Caco-2 (cell line): ENCODE results near the gene CERK. TPM values are rescaled to one million over a fixed set of nuclear protein-coding genes. Genes with fewer than 3 reads are reported as not detected.

Experiments used
- BruUV-seq: library from RNA; stranded (reverse); fragments of 400-500 nt; replicated peaks from 2 replicates; lab custom pipeline; 2021; lab: Mats Ljungman, UMichigan
- CTCF ChIA-PET: fragments of 300-600 bp; sonication (Branson Sonifier 250); formaldehyde crosslinking; loops from one replicate; lab custom pipeline; 2022; ENCODE audit warnings: antibody characterized with exemption; lab: Charles Lee
- POLR2A ChIA-PET: fragments of 300-600 bp; sonication (Branson Sonifier 250); formaldehyde crosslinking; loops from one replicate; lab custom pipeline; 2022; ENCODE audit warnings: antibody characterized with exemption; lab: Charles Lee
- DNase-seq, 2 experiments: peaks; one replicate each; pipeline versions ENCODE4 v3.0.0 to v3.0.0-alpha.2; 2020 to 2022
- H3K27me3 ChIP-seq: replicated peaks from 2 replicates; pipeline ENCODE4 v1.6.0; 2011; ENCODE audit warnings: low read length; ENCODE audit not compliant: control insufficient read depth, insufficient read depth
- H3K36me3 ChIP-seq: 2 replicates; pipeline ENCODE4 v1.5.1; 2011; ENCODE audit warnings: low read length; ENCODE audit not compliant: control insufficient read depth, insufficient read depth
- H3K4me1 ChIP-seq: fragments of 250-450 bp; sonication (Bioruptor Pico); 2 replicates; pipeline ENCODE4 v1.5.1; 2020; ENCODE audit warnings: mild to moderate bottlenecking
- H3K4me3 ChIP-seq: 2 replicates; pipeline ENCODE4 v1.5.1; 2011; ENCODE audit warnings: low read depth, mild to moderate bottlenecking, control low read depth, low read length
- H3K9me3 ChIP-seq: fragments of 250-450 bp; sonication (Bioruptor Pico); 2 replicates; pipeline ENCODE4 v1.5.1; 2020; ENCODE audit warnings: mild to moderate bottlenecking, moderate library complexity
- H3K27ac Mint-ChIP-seq: one replicate; pipeline ENCODE4 v1.8.0; 2022; ENCODE audit warnings: mixed read lengths; ENCODE audit not compliant: unreplicated experiment
- H3K27me3 Mint-ChIP-seq: one replicate; pipeline ENCODE4 v1.8.0; 2022; ENCODE audit warnings: mixed read lengths; ENCODE audit not compliant: insufficient read depth, unreplicated experiment
- H3K36me3 Mint-ChIP-seq: one replicate; pipeline ENCODE4 v1.8.0; 2022; ENCODE audit warnings: mild to moderate bottlenecking, mixed read lengths; ENCODE audit not compliant: insufficient read depth, unreplicated experiment
- H3K4me1 Mint-ChIP-seq: one replicate; pipeline ENCODE4 v1.8.0; 2022; ENCODE audit warnings: low read depth, mixed read lengths; ENCODE audit not compliant: unreplicated experiment
- H3K4me3 Mint-ChIP-seq: one replicate; pipeline ENCODE4 v1.8.0; 2022; ENCODE audit warnings: mild to moderate bottlenecking, moderate library complexity, mixed read lengths; ENCODE audit not compliant: unreplicated experiment
- H3K9me3 Mint-ChIP-seq: one replicate; pipeline ENCODE4 v1.8.0; 2022; ENCODE audit warnings: mixed read lengths; ENCODE audit not compliant: unreplicated experiment
- intact Hi-C: fragments of 100-400 bp; cut with micrococcal nuclease; formaldehyde crosslinking; loops from one replicate; pipeline ENCODE4 v1.10.0; 2022; ENCODE audit not compliant: unreplicated experiment
- total RNA-seq: library from RNA; stranded (reverse); gene quantifications from 2 replicates; pipeline ENCODE4 v1.2.3, GENCODE V29; 2022
- TF ChIP-seq, protein P1 (sequence below), 2 experiments: fragments of 200-600 bp in 1 of 2; IDR thresholded peaks; 1 replicate in 1 of 2; 2 replicates in 1 of 2; pipeline versions ENCODE4 v1.5.1 to v1.8.0; 2011 to 2022; ENCODE audit warnings: antibody characterized with exemption in 1 of 2, control low read depth in 1 of 2, inconsistent platforms in 1 of 2, low read depth in 1 of 2, low read length in 1 of 2, mild to moderate bottlenecking in 1 of 2, moderate library complexity in 1 of 2; ENCODE audit not compliant: insufficient read depth in 1 of 2, severe bottlenecking in 1 of 2, unreplicated experiment in 1 of 2

CERK gene
- total RNA-seq, 1 experiment from 2014 or later: 35.0 TPM

DNA sequence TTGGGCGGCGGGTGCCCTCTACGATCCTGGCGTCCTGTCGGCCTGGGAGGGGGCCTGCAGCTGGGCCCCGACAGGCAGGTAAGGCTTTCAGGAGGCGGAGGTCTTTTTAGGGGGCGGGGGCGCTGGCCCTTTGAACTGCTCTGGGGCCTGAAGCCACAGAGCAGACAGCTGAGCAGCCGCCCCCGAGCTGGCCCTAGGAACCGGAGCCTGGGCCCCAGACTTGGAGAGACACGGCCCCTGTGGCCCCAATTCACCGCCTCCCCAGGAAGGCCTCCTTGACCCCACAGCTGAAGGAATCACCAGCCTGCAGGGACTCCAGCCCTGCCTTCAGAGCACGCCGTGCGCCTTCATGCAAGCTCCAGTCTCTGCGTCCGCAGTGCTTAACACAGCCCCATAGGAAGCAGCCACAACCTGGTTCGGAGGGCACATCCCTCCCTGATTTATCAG lies 618 bp upstream of the CERK start:
- POLR2A ChIA-PET: interaction anchor here (0.6 to 1.5 kb wide), 3 partner anchors 21 to 55 kb away, joined by 3 to 5 read pairs (median 4); partner anchors contain the start of gene TBC1D22A
- H3K9me3 Mint-ChIP-seq: no peaks in the 10 kb centered on the region
- H3K4me1 Mint-ChIP-seq: peaks cover 34% of the 10 kb centered on the region
- Histone ChIP-seq H3K27me3 (no peaks in the 10 kb centered on the region), H3K4me3 (peak overlapping the region; percentile 67), H3K9me3 (peaks cover 6% of the 10 kb centered on the region; the same call in 1 of the 2 replicates), H3K36me3 (no peaks in the 10 kb centered on the region), H3K4me1 (peaks cover 30% of the 10 kb centered on the region)
- intact Hi-C loops: no loop called here
- peak overlapping the region; percentile 45 for H3K27ac Mint-ChIP-seq
- TF ChIP-seq, protein P1, sequence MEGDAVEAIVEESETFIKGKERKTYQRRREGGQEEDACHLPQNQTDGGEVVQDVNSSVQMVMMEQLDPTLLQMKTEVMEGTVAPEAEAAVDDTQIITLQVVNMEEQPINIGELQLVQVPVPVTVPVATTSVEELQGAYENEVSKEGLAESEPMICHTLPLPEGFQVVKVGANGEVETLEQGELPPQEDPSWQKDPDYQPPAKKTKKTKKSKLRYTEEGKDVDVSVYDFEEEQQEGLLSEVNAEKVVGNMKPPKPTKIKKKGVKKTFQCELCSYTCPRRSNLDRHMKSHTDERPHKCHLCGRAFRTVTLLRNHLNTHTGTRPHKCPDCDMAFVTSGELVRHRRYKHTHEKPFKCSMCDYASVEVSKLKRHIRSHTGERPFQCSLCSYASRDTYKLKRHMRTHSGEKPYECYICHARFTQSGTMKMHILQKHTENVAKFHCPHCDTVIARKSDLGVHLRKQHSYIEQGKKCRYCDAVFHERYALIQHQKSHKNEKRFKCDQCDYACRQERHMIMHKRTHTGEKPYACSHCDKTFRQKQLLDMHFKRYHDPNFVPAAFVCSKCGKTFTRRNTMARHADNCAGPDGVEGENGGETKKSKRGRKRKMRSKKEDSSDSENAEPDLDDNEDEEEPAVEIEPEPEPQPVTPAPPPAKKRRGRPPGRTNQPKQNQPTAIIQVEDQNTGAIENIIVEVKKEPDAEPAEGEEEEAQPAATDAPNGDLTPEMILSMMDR (IDR thresholded peaks at IDR 0.05; ENCODE audit: insufficient read depth in 1 of 2, low read depth in 1 of 2, low read length in 1 of 2, severe bottlenecking in 1 of 2, unreplicated experiment in 1 of 2): no peak
- TSS peak; percentile 66 for BruUV-seq
- no peaks in the 10 kb centered on the region for H3K27me3 Mint-ChIP-seq
- peaks cover 11% of the 10 kb centered on the region for H3K36me3 Mint-ChIP-seq
- DNase-seq: peak in 1 of 2 experiments; percentile 40
- peak overlapping the region; percentile 69 for H3K4me3 Mint-ChIP-seq
- CTCF ChIA-PET: interaction anchor here (0.6 kb wide), 1 partner anchor 60 kb away, joined by 3 read pairs; no protein-coding TSS in a partner anchor

DNA sequence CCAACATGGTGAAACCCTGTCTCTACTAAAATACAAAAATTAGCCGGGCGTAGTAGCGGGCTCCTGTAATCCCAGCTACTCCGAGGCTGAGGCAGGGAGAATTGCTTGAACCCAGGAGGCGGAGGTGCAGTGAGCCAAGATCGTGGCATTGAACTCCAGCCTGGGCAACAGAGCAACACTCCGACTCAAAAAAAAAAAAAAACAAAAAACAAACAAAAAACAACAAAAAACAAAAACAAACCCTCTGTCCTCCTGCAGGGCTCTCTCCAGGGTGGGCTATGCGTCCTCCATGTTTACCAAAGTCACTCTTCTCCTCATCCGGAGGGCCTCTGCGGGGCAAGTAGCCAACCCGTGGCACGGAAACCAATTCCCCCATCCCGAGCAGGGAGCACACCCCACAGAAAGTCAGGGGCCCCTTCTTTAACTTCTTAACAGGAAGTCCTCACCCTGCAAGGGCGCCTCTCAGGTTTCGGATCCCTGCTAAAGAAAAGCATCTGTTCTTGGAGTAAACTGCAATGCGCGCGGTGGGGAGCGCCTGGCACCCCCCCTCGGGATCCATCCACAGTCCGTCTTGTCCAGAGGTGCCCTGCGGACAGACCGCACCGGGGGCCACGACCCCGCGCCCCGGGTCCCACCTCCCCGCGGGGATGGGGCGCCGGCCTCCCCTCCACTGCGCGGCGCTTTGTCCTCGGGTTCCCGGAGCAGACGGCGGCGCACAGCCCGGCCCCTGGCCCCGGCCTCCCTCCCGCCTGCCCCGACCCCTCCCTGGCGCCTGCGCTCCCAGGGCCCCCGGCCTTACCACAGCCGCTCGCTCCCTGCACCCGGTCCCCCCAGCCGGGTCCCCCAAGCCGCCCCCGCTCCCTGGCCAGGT lies 712 bp downstream of the CERK start:
- peaks cover 24% of the 10 kb centered on the region for H3K4me1 Mint-ChIP-seq
- H3K4me3 ChIP-seq: peak overlapping the region; percentile 67
- H3K27me3 ChIP-seq: no peaks in the 10 kb centered on the region
- peaks cover 1% of the 10 kb centered on the region for H3K36me3 Mint-ChIP-seq
- intact Hi-C loops: no loop called here
- H3K9me3 ChIP-seq: no peaks in the 10 kb centered on the region
- peaks cover 20% of the 10 kb centered on the region for H3K4me1 ChIP-seq
- CTCF ChIA-PET: no interaction called here
- no TSS peak for BruUV-seq
- TF ChIP-seq, protein P1 (IDR thresholded peaks at IDR 0.05; ENCODE audit: insufficient read depth in 1 of 2, low read depth in 1 of 2, low read length in 1 of 2, severe bottlenecking in 1 of 2, unreplicated experiment in 1 of 2): no peak
- DNase-seq: peak in 1 of 2 experiments; percentile 55
- H3K27ac Mint-ChIP-seq: no peak overlapping the region
- no peaks in the 10 kb centered on the region for H3K36me3 ChIP-seq
- H3K9me3 Mint-ChIP-seq: no peaks in the 10 kb centered on the region
- POLR2A ChIA-PET: no interaction called here
- peak overlapping the region; percentile 82 for H3K4me3 Mint-ChIP-seq
- no peaks in the 10 kb centered on the region for H3K27me3 Mint-ChIP-seq

DNA sequence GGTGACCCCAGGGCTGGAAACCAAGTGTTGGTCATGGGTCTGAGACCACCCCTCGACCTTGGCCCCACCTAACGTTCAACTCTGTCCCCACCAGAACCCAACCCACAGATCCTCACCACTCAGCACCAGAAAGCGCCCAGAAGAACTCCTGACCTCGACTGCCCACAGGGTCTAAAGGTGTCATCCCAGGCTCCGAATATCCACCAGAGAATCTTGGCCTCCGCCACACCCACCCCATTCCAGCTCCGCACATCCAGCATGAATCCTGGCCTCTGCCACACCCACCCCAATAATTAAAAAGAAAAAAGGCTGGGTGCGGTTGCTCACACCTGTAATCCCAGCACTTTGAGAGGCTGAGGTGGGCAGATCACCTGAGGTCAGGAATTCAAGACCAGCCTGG lies 1.3 kb downstream of the CERK start:
- no peak overlapping the region for H3K4me3 ChIP-seq
- peaks cover 16% of the 10 kb centered on the region for H3K4me1 ChIP-seq
- TF ChIP-seq, protein P1 (IDR thresholded peaks at IDR 0.05; ENCODE audit: insufficient read depth in 1 of 2, low read depth in 1 of 2, low read length in 1 of 2, severe bottlenecking in 1 of 2, unreplicated experiment in 1 of 2): no peak
- POLR2A ChIA-PET: no interaction called here
- H3K9me3 ChIP-seq: no peaks in the 10 kb centered on the region
- CTCF ChIA-PET: no interaction called here
- no peak overlapping the region for H3K27ac Mint-ChIP-seq
- H3K27me3 Mint-ChIP-seq: no peaks in the 10 kb centered on the region
- H3K4me3 Mint-ChIP-seq: peak overlapping the region; percentile 82
- H3K9me3 Mint-ChIP-seq: no peaks in the 10 kb centered on the region
- H3K36me3 ChIP-seq: no peaks in the 10 kb centered on the region
- no TSS peak for BruUV-seq
- intact Hi-C loops: no loop called here
- peaks cover 19% of the 10 kb centered on the region for H3K4me1 Mint-ChIP-seq
- H3K36me3 Mint-ChIP-seq: no peaks in the 10 kb centered on the region
- H3K27me3 ChIP-seq: no peaks in the 10 kb centered on the region
- no peak for DNase-seq
